HEK293T (cell line): ENCODE results near the gene KIZ.

Source experiments
- CTBP1 ChIP-seq: fragments of 450-650 bp; IDR thresholded peaks from 2 replicates; pipeline ENCODE4 v1.6.1; 2016; ENCODE audit warnings: borderline replicate concordance
- ELF4 ChIP-seq: fragments of 450-650 bp; IDR thresholded peaks from 2 replicates; pipeline ENCODE4 v1.6.1; 2017; ENCODE audit warnings: antibody characterized with exemption
- FOXA1 ChIP-seq: fragments of 450-650 bp; IDR thresholded peaks from 2 replicates; pipeline ENCODE4 v1.6.1; 2016; ENCODE audit warnings: mild to moderate bottlenecking
- NFRKB ChIP-seq: fragments of 450-650 bp; IDR thresholded peaks from 2 replicates; pipeline ENCODE4 v1.6.1; 2016; ENCODE audit warnings: mild to moderate bottlenecking, moderate library complexity
- SP1 ChIP-seq: fragments of 450-650 bp; IDR thresholded peaks from 2 replicates; pipeline ENCODE4 v1.6.1; 2017
- SUZ12 ChIP-seq: fragments of 450-650 bp; IDR thresholded peaks from 2 replicates; pipeline ENCODE4 v1.6.1; 2016; ENCODE audit warnings: mild to moderate bottlenecking
- ZNF384 ChIP-seq: fragments of 450-650 bp; IDR thresholded peaks from 2 replicates; pipeline ENCODE4 v1.6.1; 2016
- TF ChIP-seq, protein P1 (sequence below): fragments of 450-650 bp; IDR thresholded peaks from 2 replicates; pipeline ENCODE4 v1.6.1; 2016

DNA sequence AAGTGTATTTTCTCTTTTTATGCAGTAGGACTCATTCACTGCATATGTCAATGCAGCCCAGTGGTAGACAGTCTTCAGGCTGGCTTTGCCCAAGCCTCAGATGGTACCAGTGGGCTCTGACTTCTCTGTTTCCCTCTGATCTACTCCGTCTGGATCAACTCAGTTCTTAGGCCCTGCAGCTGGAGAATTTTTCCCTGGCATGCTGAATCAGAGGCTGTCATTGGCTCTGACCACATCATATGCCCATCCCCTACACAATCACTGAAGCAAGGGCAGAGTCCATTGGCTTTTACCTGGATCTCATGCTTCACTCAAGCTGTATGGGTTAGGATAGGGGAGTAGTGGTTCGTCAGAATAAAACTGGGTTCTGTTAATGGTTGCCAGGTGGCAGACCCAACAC, 57.8 kb downstream of the KIZ start:
- no peak for TF ChIP-seq NFRKB
- no peak for TF ChIP-seq SUZ12
- TF ChIP-seq SP1, result no peak
- no peak for TF ChIP-seq ZNF384
- no peak for TF ChIP-seq ELF4
- no peak for TF ChIP-seq FOXA1
- TF ChIP-seq CTBP1, result no peak
- TF ChIP-seq, protein P1, sequence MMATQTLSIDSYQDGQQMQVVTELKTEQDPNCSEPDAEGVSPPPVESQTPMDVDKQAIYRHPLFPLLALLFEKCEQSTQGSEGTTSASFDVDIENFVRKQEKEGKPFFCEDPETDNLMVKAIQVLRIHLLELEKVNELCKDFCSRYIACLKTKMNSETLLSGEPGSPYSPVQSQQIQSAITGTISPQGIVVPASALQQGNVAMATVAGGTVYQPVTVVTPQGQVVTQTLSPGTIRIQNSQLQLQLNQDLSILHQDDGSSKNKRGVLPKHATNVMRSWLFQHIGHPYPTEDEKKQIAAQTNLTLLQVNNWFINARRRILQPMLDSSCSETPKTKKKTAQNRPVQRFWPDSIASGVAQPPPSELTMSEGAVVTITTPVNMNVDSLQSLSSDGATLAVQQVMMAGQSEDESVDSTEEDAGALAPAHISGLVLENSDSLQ, result no peak
